Lung (tissue), 12 donors: ENCODE measurements around the gene FOXK1. TPM values are rescaled to one million over a fixed set of nuclear protein-coding genes. Genes with fewer than 3 reads are reported as not detected.
A peak's percentile ranks its signal among the peaks of the same experiment; 100 is the strongest.

Source experiments
- ATAC-seq: fragments of 200-7000 bp; cut with Tn5 transposase; one replicate; pipeline ENCODE4 v1.9.1; 2020; ENCODE audit warnings: moderate number of reproducible peaks; ENCODE audit not compliant: insufficient read depth, low FRiP score
- DNase-seq, 3 donors: peaks; one replicate each; pipeline ENCODE4 v3.0.0-alpha.2; 2013 to 2017
- H3K27ac ChIP-seq, 2 donors: one replicate each; pipeline ENCODE4 v1.5.1; 2013; ENCODE audit warnings: mild to moderate bottlenecking in 2 of 2, moderate library complexity in 2 of 2, control low read depth in 1 of 2, inconsistent platforms in 1 of 2, low read depth in 1 of 2, low read length in 1 of 2
- H3K27me3 ChIP-seq, 3 donors: one replicate each; pipeline ENCODE4 v1.5.1; 2013; ENCODE audit warnings: low read length in 2 of 3; ENCODE audit not compliant: control insufficient read depth in 3 of 3, insufficient read depth in 3 of 3
- H3K36me3 ChIP-seq, 4 donors: one replicate each; pipeline ENCODE4 v1.5.1; 2013; ENCODE audit warnings: low read length in 4 of 4, mild to moderate bottlenecking in 1 of 4, moderate library complexity in 1 of 4; ENCODE audit not compliant: control insufficient read depth in 4 of 4, insufficient read depth in 4 of 4
- H3K4me1 ChIP-seq, 5 donors: one replicate each; pipeline ENCODE4 v1.5.1; 2013; ENCODE audit warnings: low read length in 5 of 5, mild to moderate bottlenecking in 2 of 5, moderate library complexity in 1 of 5; ENCODE audit not compliant: control insufficient read depth in 5 of 5, insufficient read depth in 5 of 5
- H3K4me3 ChIP-seq: one replicate; pipeline ENCODE4 v1.5.1; 2013; ENCODE audit warnings: mild to moderate bottlenecking, control low read depth, moderate library complexity
- H3K9ac ChIP-seq, 2 donors: one replicate each; pipeline ENCODE4 v1.5.1; 2013; ENCODE audit warnings: low read length in 2 of 2, control low read depth in 1 of 2; ENCODE audit not compliant: insufficient read depth in 1 of 2
- H3K9me3 ChIP-seq, 4 donors: one replicate each; pipeline ENCODE4 v1.5.1; 2013; ENCODE audit warnings: low read length in 3 of 4, mild to moderate bottlenecking in 1 of 4, moderate library complexity in 1 of 4; ENCODE audit not compliant: control insufficient read depth in 4 of 4, insufficient read depth in 3 of 4
- CTCF ChIP-seq: IDR thresholded peaks from 2 replicates; pipeline ENCODE4 v1.5.1; 2012; ENCODE audit warnings: mild to moderate bottlenecking; ENCODE audit errors: control extremely low read depth, extremely low read depth
- WGBS, 2 donors: extraction: QIAGEN DNeasy Blood & Tissue Kit; methylation state at CpG; one replicate each; pipeline ENCODE4 v1.1.7; 2013; 5-methylcytosine and 5-hydroxymethylcytosine counted together
- polyA plus RNA-seq, 2 donors: library from polyadenylated mRNA; stranded (reverse); fragments of 200-250 nt; gene quantifications; one replicate each; pipeline ENCODE4 v1.2.1, GENCODE V29; 2013
- total RNA-seq, 2 donors: library from RNA; depleted of rRNA in 1 of 2; stranded (reverse); fragments of >200 nt in 1 of 2; gene quantifications; one replicate each; pipeline ENCODE4 v1.2.1, GENCODE V29; 2014 to 2021
- donor health status: control.
- donor health status: control.
- donor health status: Bipolar disorder and iron deficiency.
- donor health status: healthy.
- donor health status: DM: yes; HTN: yes; CAD: no.

FOXK1 gene
- total and polyA plus RNA-seq, 4 donors = 6.4 to 36.2 (median 14.3) TPM

GRCh38 chr7:4722960-4723630 lies 41.0 kb downstream of the FOXK1 start:
- Histone ChIP-seq H3K36me3 (peaks cover 0 to 4% (median 1%) of the 10 kb centered on the region in 4 donors), H3K27ac (peak overlapping the region in 1 of 2 donors; percentile 4), H3K4me3 (no peak overlapping the region), H3K27me3 (no peaks in the 10 kb centered on the region), H3K9ac (no peak overlapping the region), H3K9me3 (no peaks in the 10 kb centered on the region), H3K4me1 (peaks cover 0 to 26% (median 7%) of the 10 kb centered on the region in 5 donors)
- no peak for ATAC-seq
- WGBS, 2 donors = 83 to 89% methylated on average over 30 of the region's 30 CpGs
- DNase-seq = no peak
- TF ChIP-seq CTCF = no peak

GRCh38 chr7:4724648-4725013 lies 42.5 kb downstream of the FOXK1 start:
- DNase-seq = peak in 2 of 3 donors; percentile 43 to 50
- no peak for ATAC-seq
- H3K9me3 ChIP-seq = no peaks in the 10 kb centered on the region
- H3K27ac ChIP-seq = peak overlapping the region; percentile 79 to 89
- H3K9ac ChIP-seq = peak overlapping the region; percentile 58 to 93
- peaks cover 0 to 3% (median 0%) of the 10 kb centered on the region in 4 donors for H3K36me3 ChIP-seq
- H3K4me1 ChIP-seq = peaks cover 0 to 26% (median 7%) of the 10 kb centered on the region in 5 donors
- 20 to 45% methylated on average over 6 of the region's 6 CpGs for WGBS, 2 donors
- H3K27me3 ChIP-seq = no peaks in the 10 kb centered on the region
- no peak for TF ChIP-seq CTCF
- peak overlapping the region; percentile 29 for H3K4me3 ChIP-seq

GRCh38 chr7:4725014-4725849 lies 43.1 kb downstream of the FOXK1 start:
- TF ChIP-seq CTCF = no peak
- WGBS, 2 donors = 6 to 20% methylated on average over 48 of the region's 48 CpGs
- no peaks in the 10 kb centered on the region for H3K9me3 ChIP-seq
- ATAC-seq (peak; percentile 81), DNase-seq (peak; percentile 82 to 90 (median 89))
- peak overlapping the region; percentile 58 to 93 for H3K9ac ChIP-seq
- H3K36me3 ChIP-seq = peaks cover 0 to 3% (median 0%) of the 10 kb centered on the region in 4 donors
- peaks cover 0 to 26% (median 7%) of the 10 kb centered on the region in 5 donors for H3K4me1 ChIP-seq
- peak overlapping the region; percentile 29 for H3K4me3 ChIP-seq
- H3K27ac ChIP-seq = peak overlapping the region; percentile 79 to 89
- no peaks in the 10 kb centered on the region for H3K27me3 ChIP-seq
